Thymus (tissue), 11 donors: ENCODE data around the gene KCNC1. TPM values are rescaled to one million over a fixed set of nuclear protein-coding genes. Genes with fewer than 3 reads are reported as not detected.

ENCODE experiments used
- DNase-seq, 9 donors: peaks; one replicate each; pipeline ENCODE4 v3.0.0-alpha.2; 2013; ENCODE audit warnings: low spot score in 9 of 9, low read depth in 6 of 9, missing footprints in 1 of 9
- H3K27ac ChIP-seq, 2 donors: one replicate each; pipeline ENCODE4 v1.5.1; 2013; ENCODE audit warnings: control low read depth in 1 of 2, low read depth in 1 of 2, low read length in 1 of 2, mild to moderate bottlenecking in 1 of 2, moderate library complexity in 1 of 2
- H3K27me3 ChIP-seq, 2 donors: one replicate each; pipeline ENCODE4 v1.5.1; 2013; ENCODE audit warnings: low read length in 1 of 2; ENCODE audit not compliant: control insufficient read depth in 2 of 2, insufficient read depth in 1 of 2
- H3K36me3 ChIP-seq, 2 donors: one replicate each; pipeline ENCODE4 v1.5.1; 2013; ENCODE audit warnings: low read length in 1 of 2, mild to moderate bottlenecking in 1 of 2, moderate library complexity in 1 of 2; ENCODE audit not compliant: control insufficient read depth in 2 of 2, insufficient read depth in 2 of 2
- H3K4me1 ChIP-seq, 2 donors: one replicate each; pipeline ENCODE4 v1.5.1; 2013; ENCODE audit warnings: low read length in 2 of 2; ENCODE audit not compliant: control insufficient read depth in 2 of 2, insufficient read depth in 2 of 2
- H3K4me3 ChIP-seq, 2 donors: one replicate each; pipeline ENCODE4 v1.5.1; 2013; ENCODE audit warnings: low read length in 2 of 2, control low read depth in 1 of 2, mild to moderate bottlenecking in 1 of 2
- H3K9me3 ChIP-seq, 2 donors: one replicate each; pipeline ENCODE4 v1.5.1; 2013; ENCODE audit warnings: low read length in 1 of 2, mild to moderate bottlenecking in 1 of 2; ENCODE audit not compliant: control insufficient read depth in 2 of 2, insufficient read depth in 1 of 2
- WGBS: extraction: QIAGEN DNeasy Blood & Tissue Kit; methylation state at CpG from one replicate; pipeline ENCODE4 v1.1.7; 2013; 5-methylcytosine and 5-hydroxymethylcytosine counted together
- polyA plus RNA-seq: library from polyadenylated mRNA; stranded (reverse); fragments of 200-250 nt; gene quantifications from one replicate; pipeline ENCODE4 v1.2.3, GENCODE V29; 2013
- total RNA-seq: library from RNA; stranded (reverse); fragments of 120-200 nt; gene quantifications from one replicate; pipeline ENCODE4 v1.2.4, GENCODE V29; 2013
- donor health status: healthy.

KCNC1 gene
- total and polyA plus RNA-seq, 2 donors = under 0.01 to 0.30 TPM

DNA sequence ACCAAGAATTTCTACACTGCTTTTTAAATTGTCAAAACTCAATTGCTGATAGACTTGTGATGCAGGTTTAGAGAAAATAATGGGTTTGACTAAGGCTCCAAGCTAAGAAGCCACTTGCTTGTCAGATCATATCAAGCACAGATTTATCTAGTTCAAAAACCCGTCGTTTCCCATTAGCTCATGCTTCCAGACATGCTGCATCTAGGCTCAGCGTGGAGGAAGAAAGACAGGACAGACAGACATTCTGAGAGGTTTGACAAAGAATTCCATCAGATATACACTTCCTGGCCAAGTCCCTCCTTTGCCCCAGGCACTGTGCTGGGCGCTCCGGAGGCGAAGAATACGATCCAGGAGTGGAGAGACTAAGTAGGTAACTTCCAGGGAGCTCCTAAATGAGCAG, 76.8 kb downstream of the KCNC1 start:
- Histone ChIP-seq H3K4me3 (no peak overlapping the region), H3K36me3 (no peaks in the 10 kb centered on the region), H3K27ac (no peak overlapping the region), H3K9me3 (no peaks in the 10 kb centered on the region), H3K4me1 (no peaks in the 10 kb centered on the region), H3K27me3 (no peaks in the 10 kb centered on the region)
- 96% methylated on average over 7 of the region's 7 CpGs for WGBS
- no peak for DNase-seq

DNA sequence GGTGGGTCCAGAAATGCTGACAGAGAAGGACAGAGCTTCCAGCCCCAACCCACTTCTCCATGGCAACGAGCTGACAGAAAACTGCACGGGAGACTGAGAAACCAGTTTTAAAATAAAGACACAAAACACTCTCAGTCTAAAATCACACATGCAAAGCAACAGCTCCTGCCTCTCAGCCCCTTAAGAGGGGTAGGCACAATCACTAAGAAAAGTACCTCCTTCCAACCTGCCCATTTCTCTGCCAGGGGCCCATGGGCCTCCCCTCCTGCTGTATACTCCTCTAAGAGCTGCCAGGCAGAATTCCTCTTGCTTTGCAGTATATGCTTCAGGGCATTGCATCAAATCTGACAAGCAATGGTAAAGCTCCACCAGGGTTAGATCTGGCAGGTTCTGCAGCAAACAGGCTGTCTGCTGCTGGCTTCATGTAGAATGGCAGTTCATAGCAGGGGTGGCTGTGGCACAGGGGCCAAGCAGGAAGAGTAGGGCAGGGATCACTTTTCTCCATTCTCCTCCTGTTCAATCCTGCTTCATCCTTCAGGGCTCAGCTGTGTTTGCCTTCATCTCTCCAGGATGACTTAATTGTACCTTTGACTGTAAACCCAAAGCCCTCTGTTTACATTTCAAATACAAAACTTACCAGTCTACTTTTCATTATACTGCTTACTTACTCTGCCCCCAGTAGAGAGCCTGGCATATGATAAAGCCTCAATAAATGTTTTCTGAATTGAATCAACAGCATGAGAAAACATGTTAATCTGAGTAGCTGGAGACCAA, 77.7 kb downstream of the KCNC1 start:
- H3K36me3 ChIP-seq = no peaks in the 10 kb centered on the region
- DNase-seq = no peak
- no peak overlapping the region for H3K27ac ChIP-seq

DNA sequence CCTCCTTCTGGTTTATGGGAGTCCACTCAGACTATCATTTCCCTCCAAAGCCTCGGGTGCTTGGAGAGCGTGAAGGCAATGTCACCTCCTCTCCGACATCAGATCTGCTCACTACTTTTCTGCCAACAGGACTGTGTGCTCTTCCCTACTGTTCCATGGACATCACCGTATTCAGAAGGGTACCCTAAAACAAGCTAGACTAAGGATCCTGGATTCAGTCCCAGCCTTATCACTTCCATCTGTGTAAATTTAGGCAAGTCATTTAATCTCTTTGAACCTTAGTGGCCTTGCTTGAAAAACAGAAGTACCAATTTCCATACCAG, 78.2 kb downstream of the KCNC1 start:
- no peaks in the 10 kb centered on the region for H3K27me3 ChIP-seq
- H3K4me3 ChIP-seq = no peak overlapping the region
- no peaks in the 10 kb centered on the region for H3K36me3 ChIP-seq
- H3K9me3 ChIP-seq = no peaks in the 10 kb centered on the region
- H3K4me1 ChIP-seq = no peaks in the 10 kb centered on the region
- H3K27ac ChIP-seq = no peak overlapping the region
- DNase-seq = no peak
- 96% methylated on average over 4 of the region's 4 CpGs for WGBS

More for the DNA sequence above, 77.7 kb downstream of the KCNC1 start:
- Histone ChIP-seq H3K4me3 (no peak overlapping the region), H3K9me3 (no peaks in the 10 kb centered on the region), H3K27me3 (no peaks in the 10 kb centered on the region), H3K4me1 (no peaks in the 10 kb centered on the region)
- WGBS = 79% methylated on average over 2 of the region's 2 CpGs

DNA sequence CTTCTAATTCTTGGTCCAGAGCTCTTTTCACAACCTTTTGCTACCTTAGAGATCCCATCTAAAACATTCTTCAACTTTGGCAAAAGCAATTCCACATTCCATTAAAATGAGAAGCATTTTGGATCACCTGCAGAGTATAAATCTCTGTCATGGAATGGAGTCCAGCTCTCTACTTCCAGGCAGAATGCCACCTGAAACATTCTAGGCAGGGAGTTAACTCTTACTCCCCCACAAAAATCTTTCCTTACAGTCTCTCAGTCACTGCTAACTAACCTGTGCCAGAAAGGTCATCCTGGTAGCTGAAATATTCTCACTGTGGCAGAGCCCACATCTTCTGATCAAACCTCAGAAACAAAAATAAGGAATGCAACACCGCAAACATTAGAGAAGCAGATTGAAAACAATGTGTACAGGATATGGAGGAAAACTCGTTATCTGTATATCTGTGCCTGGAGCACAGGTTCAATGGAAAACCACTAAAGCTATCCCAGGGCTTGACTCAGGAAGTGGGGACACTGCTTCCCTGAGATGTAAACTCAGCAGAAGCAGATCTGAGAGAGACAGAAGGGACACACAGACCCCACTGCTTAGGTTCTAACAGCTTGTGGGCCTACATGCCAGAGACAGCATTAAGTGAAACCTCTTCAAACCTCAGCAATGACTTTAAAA, 78.9 kb downstream of the KCNC1 start:
- no peaks in the 10 kb centered on the region for H3K27me3 ChIP-seq

DNA sequence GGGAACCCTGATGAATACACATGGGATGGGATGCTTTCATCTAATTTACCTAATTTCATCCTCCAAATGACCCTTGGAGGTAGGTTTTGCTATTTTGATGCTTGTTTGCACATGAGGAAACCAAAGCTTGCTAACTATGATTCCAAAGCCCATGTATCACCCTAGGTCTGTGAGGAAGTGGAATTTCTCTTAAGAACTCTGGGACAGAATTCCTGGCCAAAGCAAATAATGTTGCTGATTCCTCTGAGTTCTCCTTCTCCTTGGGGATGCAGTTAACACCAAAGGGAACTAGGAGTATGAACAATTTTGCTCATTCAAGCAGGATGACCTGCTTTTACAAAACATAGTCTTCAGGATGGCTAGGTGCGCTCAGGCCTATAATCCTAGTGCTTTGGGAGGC, 80.0 kb downstream of the KCNC1 start:
- no peak overlapping the region for H3K4me3 ChIP-seq
- H3K27me3 ChIP-seq = no peaks in the 10 kb centered on the region
- no peaks in the 10 kb centered on the region for H3K36me3 ChIP-seq
- DNase-seq = no peak
- 100% methylated on average over 1 of the region's 1 CpG for WGBS
- no peaks in the 10 kb centered on the region for H3K9me3 ChIP-seq
- H3K4me1 ChIP-seq = no peaks in the 10 kb centered on the region
- H3K27ac ChIP-seq = peak overlapping the region in 1 of 2 donors; percentile 8

More for the DNA sequence above, 78.9 kb downstream of the KCNC1 start:
- Histone ChIP-seq H3K4me1 (no peaks in the 10 kb centered on the region), H3K9me3 (no peaks in the 10 kb centered on the region), H3K36me3 (no peaks in the 10 kb centered on the region), H3K27ac (no peak overlapping the region), H3K4me3 (no peak overlapping the region)
- DNase-seq = no peak
- WGBS = 94% methylated on average over 2 of the region's 2 CpGs

DNA sequence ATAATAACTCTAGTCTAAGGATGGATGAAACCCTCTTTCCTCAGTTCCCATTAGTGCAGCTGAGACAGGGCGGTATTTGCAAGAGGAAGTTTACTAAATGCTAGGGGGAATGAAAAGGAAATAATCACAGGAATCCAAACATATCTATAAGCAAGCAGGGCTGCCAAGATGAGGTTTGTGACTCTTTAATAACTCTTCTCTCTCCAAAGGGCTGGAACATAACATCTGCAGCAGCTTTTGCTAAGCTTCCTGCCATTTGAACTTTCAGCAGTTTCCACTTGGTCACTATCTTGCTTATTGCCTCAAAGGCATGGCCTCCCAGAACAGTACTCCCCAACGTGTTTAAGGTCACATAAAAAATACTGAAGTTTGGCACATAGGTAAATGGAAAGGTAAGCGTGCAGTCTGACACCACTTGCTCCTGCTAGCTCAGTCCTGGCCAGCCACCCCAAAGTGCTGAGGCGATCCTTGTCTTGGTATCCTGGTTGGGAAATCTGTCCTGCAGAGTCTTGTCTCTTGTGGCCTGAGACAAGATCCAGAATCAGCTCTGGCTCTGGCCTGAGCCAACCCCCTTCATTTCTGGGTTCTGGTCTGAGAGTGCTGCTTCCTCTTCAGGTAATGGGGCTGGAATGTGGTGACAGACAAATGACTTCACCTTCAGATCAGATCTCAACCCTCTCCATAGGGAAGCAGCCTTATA, 81.8 kb downstream of the KCNC1 start:
- no peak for DNase-seq
- H3K27me3 ChIP-seq = no peaks in the 10 kb centered on the region
- H3K4me1 ChIP-seq = no peaks in the 10 kb centered on the region
- H3K9me3 ChIP-seq = no peaks in the 10 kb centered on the region
- no peak overlapping the region for H3K27ac ChIP-seq
- WGBS = 90% methylated on average over 4 of the region's 4 CpGs
- no peak overlapping the region for H3K4me3 ChIP-seq
- no peaks in the 10 kb centered on the region for H3K36me3 ChIP-seq

DNA sequence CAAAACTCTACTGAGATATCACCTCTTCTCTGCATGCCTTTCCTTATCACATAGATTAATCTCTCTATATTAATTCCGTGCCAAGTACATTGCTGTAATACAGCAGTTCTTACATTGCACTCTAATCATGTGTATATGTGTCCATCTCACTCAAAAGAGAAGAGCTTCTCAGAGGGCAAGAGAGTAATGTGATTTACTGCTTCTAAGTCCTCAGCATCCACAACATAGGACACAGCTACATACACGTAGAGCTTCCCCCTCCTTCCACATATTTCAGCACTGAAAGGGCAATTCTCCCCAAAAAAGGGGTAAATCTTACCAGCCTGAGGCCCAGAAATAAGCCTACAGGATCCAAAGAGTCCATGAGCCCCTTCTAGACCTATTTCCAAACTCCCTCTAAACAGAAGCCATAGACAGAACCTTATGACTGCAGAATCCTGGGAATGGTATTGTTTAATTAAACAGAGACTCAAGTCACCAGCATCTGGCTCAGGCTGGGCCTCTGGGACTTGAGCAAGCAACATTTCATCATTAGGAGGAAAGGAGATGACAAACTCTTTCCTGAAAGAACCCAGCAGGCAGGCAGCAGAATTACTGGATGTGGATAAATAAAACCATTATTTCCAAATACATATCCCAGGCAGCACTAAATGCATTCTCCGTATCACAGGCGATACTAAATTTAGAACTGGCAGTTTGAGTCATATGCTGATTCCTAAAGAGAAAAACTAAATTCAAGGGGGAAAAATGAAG, 87.2 kb downstream of the KCNC1 start:
- no peaks in the 10 kb centered on the region for H3K9me3 ChIP-seq
- H3K27me3 ChIP-seq = no peaks in the 10 kb centered on the region

DNA sequence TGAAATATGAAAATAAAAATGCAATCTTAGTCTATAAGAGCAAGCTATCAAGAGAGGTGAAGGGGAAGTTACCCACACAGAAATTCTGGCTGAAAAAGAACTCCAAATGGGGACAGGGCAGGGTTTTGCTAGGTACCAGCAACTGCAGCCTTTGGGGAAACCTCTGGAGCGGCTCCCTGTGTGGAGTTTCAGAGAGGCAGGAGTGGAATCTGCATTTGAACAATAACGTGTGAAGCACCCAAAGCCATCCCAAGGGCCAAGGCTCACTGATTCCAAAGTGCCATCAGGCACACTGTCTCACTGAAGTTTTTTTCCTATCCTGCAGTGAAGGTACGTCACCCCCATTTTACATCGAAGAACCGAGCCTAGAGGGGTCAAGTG, 87.8 kb downstream of the KCNC1 start:
- Histone ChIP-seq H3K9me3 (no peaks in the 10 kb centered on the region), H3K4me3 (no peak overlapping the region), H3K27ac (no peak overlapping the region), H3K27me3 (no peaks in the 10 kb centered on the region), H3K4me1 (no peaks in the 10 kb centered on the region), H3K36me3 (no peaks in the 10 kb centered on the region)
- WGBS = 93% methylated on average over 5 of the region's 5 CpGs
- no peak for DNase-seq

More for the DNA sequence above, 87.2 kb downstream of the KCNC1 start:
- H3K27ac ChIP-seq = no peak overlapping the region
- no peaks in the 10 kb centered on the region for H3K36me3 ChIP-seq
- no peaks in the 10 kb centered on the region for H3K4me1 ChIP-seq
- H3K4me3 ChIP-seq = no peak overlapping the region
- 99% methylated on average over 4 of the region's 4 CpGs for WGBS
- no peak for DNase-seq

DNA sequence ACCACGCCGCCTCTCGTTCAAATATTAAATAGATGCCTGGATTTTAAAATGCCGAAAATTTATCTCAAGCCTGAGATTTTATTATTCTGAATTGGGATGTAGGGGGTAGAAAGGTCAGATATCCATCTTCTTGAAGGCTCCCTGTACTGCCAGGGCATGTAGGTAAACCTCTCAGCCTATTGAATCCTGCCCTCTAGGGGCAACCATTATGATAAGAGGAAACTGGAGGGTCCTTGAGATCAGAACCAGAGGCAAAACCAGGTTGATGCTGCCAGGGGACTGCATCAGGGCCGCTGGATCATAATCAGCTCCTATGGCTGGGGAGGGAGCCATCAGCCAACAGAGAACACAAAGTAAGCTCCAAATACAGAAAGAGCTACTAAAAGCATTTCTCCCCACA, 92.4 kb downstream of the KCNC1 start:
- Histone ChIP-seq H3K4me3 (no peak overlapping the region), H3K4me1 (no peaks in the 10 kb centered on the region), H3K27me3 (no peaks in the 10 kb centered on the region), H3K36me3 (no peaks in the 10 kb centered on the region), H3K9me3 (no peaks in the 10 kb centered on the region), H3K27ac (no peak overlapping the region)
- DNase-seq = peak in 1 of 9 donors; percentile 10
- 96% methylated on average over 5 of the region's 5 CpGs for WGBS
